Nephron progenitor cell (in vitro differentiated cells): ENCODE data around the gene ABCC5.

Experiments
- DNase-seq: peaks from one replicate; pipeline ENCODE4 v3.0.0; 2021
- H3K27ac Mint-ChIP-seq: 2 replicates; pipeline ENCODE4 v1.8.0; 2021; ENCODE audit warnings: mild to moderate bottlenecking, moderate library complexity, mixed read lengths
- H3K27me3 Mint-ChIP-seq: 2 replicates; pipeline ENCODE4 v1.8.0; 2021; ENCODE audit warnings: mild to moderate bottlenecking, low read depth, mixed read lengths; ENCODE audit not compliant: poor library complexity
- H3K36me3 Mint-ChIP-seq: 2 replicates; pipeline ENCODE4 v1.8.0; 2021; ENCODE audit warnings: low read depth, mixed read lengths
- H3K4me1 Mint-ChIP-seq: 2 replicates; pipeline ENCODE4 v1.8.0; 2021; ENCODE audit warnings: mixed read lengths
- H3K4me3 Mint-ChIP-seq: 2 replicates; pipeline ENCODE4 v1.8.0; 2021; ENCODE audit warnings: mild to moderate bottlenecking, moderate library complexity, mixed read lengths
- H3K9me3 Mint-ChIP-seq: 2 replicates; pipeline ENCODE4 v1.8.0; 2021; ENCODE audit warnings: mild to moderate bottlenecking, moderate library complexity, mixed read lengths
- TF ChIP-seq, protein P1 (sequence below): fragments of 200-600 bp; sonication (generic); IDR thresholded peaks from 2 replicates; pipeline ENCODE4 v1.5.0; 2021; ENCODE audit warnings: antibody characterized with exemption

The ABCC5 gene

DNA sequence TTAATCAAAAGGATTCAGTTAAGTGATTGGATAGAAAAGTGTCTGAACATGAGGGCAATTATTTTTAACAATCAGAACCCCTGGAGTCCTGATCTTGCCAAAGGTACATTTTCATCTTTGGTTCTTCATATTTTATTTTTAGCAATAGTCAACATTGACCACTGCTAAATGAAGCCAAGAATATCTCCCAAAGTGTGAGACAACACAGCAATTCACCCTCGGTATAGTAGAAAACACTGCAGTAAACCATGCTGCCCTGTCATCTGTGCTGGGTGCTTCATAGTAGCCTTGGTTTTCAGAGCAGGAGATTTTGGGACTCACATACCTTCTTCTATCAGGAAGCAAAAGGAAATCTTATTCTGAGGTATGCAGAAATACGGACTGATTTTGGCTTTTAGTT is 85.8 kb downstream of the ABCC5 start:
- Mint-ChIP-seq H3K27me3 (peaks cover 2% of the 10 kb centered on the region), H3K9me3 (no peaks in the 10 kb centered on the region)
- TF ChIP-seq, protein P1, sequence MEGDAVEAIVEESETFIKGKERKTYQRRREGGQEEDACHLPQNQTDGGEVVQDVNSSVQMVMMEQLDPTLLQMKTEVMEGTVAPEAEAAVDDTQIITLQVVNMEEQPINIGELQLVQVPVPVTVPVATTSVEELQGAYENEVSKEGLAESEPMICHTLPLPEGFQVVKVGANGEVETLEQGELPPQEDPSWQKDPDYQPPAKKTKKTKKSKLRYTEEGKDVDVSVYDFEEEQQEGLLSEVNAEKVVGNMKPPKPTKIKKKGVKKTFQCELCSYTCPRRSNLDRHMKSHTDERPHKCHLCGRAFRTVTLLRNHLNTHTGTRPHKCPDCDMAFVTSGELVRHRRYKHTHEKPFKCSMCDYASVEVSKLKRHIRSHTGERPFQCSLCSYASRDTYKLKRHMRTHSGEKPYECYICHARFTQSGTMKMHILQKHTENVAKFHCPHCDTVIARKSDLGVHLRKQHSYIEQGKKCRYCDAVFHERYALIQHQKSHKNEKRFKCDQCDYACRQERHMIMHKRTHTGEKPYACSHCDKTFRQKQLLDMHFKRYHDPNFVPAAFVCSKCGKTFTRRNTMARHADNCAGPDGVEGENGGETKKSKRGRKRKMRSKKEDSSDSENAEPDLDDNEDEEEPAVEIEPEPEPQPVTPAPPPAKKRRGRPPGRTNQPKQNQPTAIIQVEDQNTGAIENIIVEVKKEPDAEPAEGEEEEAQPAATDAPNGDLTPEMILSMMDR = no peak

DNA sequence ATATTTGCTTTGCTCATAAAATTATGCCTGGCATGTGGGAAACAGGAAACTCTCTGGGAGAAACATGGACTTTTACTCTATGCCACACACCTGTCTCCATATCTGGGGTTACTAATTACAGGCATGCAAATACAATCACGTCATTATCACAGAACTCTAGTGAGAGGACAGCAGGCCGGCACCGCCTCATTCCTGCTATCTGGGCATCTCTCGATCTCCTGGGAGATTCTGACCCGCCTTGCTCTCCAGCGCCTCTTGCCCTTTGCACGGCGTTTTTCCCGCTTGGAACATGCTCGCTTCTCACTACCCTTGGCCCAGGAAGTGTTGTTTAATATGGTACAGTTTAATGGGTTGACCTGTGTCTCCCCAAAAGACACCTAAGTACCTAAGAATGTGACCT is 87.6 kb downstream of the ABCC5 start:
- H3K9me3 Mint-ChIP-seq = no peaks in the 10 kb centered on the region

More for the DNA sequence above, 85.8 kb downstream of the ABCC5 start:
- Mint-ChIP-seq H3K4me3 (no peak overlapping the region), H3K4me1 (no peaks in the 10 kb centered on the region), H3K27ac (no peak overlapping the region), H3K36me3 (peaks cover 61% of the 10 kb centered on the region)
- DNase-seq = no peak

DNA sequence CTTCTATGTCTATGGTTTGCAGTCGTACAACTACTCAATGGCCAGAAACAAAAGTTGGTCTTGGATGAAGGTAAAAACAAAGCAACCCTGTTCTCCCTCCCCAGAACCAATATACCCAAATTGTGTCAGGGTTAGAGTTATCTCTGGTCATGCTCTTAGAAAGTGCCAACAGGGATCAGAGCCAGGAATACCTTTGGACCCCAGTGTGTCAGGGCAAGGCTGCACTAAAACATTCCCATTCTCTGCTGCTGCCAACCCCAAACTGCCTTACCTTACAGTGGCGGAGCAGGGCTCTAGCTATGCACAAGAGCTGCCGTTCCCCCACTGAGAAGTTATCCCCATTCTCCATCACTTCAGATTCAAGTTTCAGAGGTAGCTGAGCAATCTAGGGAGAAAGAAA is 90.6 kb downstream of the ABCC5 start:
- Mint-ChIP-seq H3K27ac (no peak overlapping the region), H3K36me3 (peaks cover 81% of the 10 kb centered on the region), H3K9me3 (no peaks in the 10 kb centered on the region), H3K27me3 (no peaks in the 10 kb centered on the region), H3K4me1 (no peaks in the 10 kb centered on the region), H3K4me3 (no peak overlapping the region)
- DNase-seq = no peak
- TF ChIP-seq, protein P1 = no peak

More for the DNA sequence above, 87.6 kb downstream of the ABCC5 start:
- Mint-ChIP-seq H3K27me3 (no peaks in the 10 kb centered on the region), H3K4me3 (no peak overlapping the region), H3K27ac (no peak overlapping the region), H3K36me3 (peaks cover 59% of the 10 kb centered on the region), H3K4me1 (no peaks in the 10 kb centered on the region)
- TF ChIP-seq, protein P1 = no peak
- no peak for DNase-seq

DNA sequence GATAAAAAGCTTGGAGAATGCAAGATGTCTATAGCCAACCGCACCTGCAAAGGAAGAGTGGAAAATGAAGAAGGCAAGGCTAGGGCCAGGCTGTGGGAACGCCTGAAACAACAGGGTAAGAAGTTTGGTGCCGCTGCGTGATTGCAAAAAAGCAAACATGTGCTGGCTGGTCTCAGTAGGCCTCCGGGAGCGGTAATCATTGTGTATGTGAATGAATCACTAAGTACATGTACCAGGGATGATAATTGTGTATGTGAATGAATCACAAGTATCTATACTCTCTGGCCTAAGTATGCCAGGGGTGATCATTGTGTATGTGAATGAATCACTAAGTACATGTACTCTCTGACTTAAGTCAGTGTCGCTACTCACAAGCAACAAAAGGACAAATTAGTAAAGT is 92.7 kb downstream of the ABCC5 start:
- H3K27me3 Mint-ChIP-seq = no peaks in the 10 kb centered on the region
- no peak overlapping the region for H3K4me3 Mint-ChIP-seq
- no peak for DNase-seq
- peaks cover 73% of the 10 kb centered on the region for H3K36me3 Mint-ChIP-seq
- H3K4me1 Mint-ChIP-seq = peaks cover 16% of the 10 kb centered on the region
- H3K9me3 Mint-ChIP-seq = no peaks in the 10 kb centered on the region
- TF ChIP-seq, protein P1 = no peak
- no peak overlapping the region for H3K27ac Mint-ChIP-seq

DNA sequence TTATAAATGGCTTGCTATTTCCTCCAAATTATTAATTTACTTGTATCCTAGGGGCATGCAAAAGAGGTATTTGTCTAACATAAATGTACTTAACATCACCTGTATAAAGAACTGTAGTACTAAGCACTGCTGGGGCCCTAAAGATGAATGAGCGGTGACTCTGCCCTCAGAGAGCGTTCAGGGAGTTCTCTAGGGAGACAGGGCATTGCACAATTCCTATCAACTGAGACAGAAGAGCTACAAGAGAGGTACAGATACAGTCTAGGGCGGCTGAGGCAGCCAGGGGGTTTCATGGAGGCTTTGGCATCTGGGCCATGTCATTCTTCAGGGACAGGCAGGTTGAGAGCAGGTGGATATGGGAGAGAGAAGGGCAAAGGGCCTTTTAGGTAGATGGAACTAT is 93.1 kb downstream of the ABCC5 start:
- Mint-ChIP-seq H3K4me1 (peaks cover 19% of the 10 kb centered on the region), H3K27ac (no peak overlapping the region), H3K36me3 (peaks cover 73% of the 10 kb centered on the region), H3K9me3 (no peaks in the 10 kb centered on the region), H3K4me3 (no peak overlapping the region), H3K27me3 (no peaks in the 10 kb centered on the region)
- DNase-seq = no peak
- TF ChIP-seq, protein P1 = no peak

DNA sequence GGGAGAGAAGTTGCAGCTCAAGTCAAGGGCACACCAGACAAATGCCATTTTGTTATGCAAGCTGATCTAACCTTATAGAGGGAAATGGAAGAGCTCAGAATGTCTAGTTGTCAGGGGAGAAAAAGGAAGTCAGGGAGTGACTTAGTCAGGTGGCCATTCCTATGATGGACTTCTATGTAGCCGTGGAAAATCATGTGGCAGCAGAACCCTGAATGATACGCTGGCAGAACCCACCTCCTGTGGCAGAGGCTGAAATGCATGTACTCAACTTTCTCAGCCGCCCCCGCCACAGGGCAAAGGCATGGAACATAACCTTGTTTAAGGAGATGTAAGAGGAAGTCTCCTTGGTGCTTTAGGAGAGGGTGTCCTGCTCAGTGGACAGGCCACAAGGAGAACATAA is 95.3 kb downstream of the ABCC5 start:
- no peaks in the 10 kb centered on the region for H3K9me3 Mint-ChIP-seq
- peaks cover 2% of the 10 kb centered on the region for H3K27me3 Mint-ChIP-seq
- no peak overlapping the region for H3K4me3 Mint-ChIP-seq
- TF ChIP-seq, protein P1 = no peak
- peaks cover 60% of the 10 kb centered on the region for H3K36me3 Mint-ChIP-seq
- H3K4me1 Mint-ChIP-seq = peaks cover 19% of the 10 kb centered on the region
- DNase-seq = no peak
- H3K27ac Mint-ChIP-seq = no peak overlapping the region
